ENCODE measurements around the gene OCA2. TPM values are rescaled to one million over a fixed set of nuclear protein-coding genes. Genes with fewer than 3 reads are reported as not detected.

Gene OCA2
- total and polyA plus RNA-seq, 2 of the 13 experiments (the other 11 are each of a cell fraction or from before 2014, with no cell fraction given): 0.02 to 0.05 TPM

DNA sequence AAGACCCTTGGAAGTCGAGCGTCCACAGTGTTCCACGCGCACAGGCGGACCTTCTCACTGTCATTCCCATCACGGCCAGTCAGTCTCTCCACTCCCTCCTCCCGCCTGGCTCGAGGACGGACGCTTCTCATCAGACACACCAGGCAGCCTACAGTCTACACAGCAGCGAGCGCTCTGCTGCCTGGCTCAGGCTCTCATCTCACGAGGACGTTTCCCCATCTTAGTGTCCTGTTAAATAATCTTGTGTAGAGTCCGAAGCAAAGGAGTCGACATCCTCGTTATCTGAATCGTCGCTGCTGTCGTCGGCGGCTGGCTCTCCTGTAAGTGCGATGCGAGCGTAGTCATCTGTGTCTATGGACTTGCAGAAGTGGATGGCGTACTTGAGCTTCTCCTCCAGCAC lies 12.4 kb upstream of the OCA2 start:
- Histone ChIP-seq H3K9ac (ENCODE audit: insufficient read depth, low read depth, low read length) (no peak overlapping the region), H3K4me1 (ENCODE audit: insufficient read depth, low read length) (peaks cover 3% of the 10 kb centered on the region; the same call in 1 of the 2 replicates), H3K36me3 (replicated peaks in 1 of 2; ENCODE audit: control insufficient read depth in 1 of 2, insufficient read depth in 2 of 2, low read length in 2 of 2) (peaks cover 16 to 45% of the 10 kb centered on the region in 2 experiments; a peak in 4 of 5 replicates), H3K27me3 (ENCODE audit: control insufficient read depth in 1 of 2, insufficient read depth in 2 of 2, low read length in 2 of 2) (peaks cover 2 to 12% of the 10 kb centered on the region in 2 experiments; a peak in 4 of 5 replicates), H4K20me1 (ENCODE audit: insufficient read depth, low read length) (no peaks in the 10 kb centered on the region), H3K79me2 (ENCODE audit: insufficient read depth, low read length) (no peaks in the 10 kb centered on the region), H3K27ac (ENCODE audit: extremely low read length, insufficient read depth, low read length) (no peak overlapping the region), H2AFZ (ENCODE audit: low read length) (no peak overlapping the region), H3K4me3 (replicated peaks in 1 of 3; ENCODE audit: insufficient read depth in 1 of 3, low read depth in 2 of 3, low read length in 3 of 3) (no peak overlapping the region), H3K4me2 (ENCODE audit: low read depth, low read length) (no peak overlapping the region), H3K9me3 (ENCODE audit: low read length) (no peaks in the 10 kb centered on the region)
- DNase-seq (ENCODE audit: low spot score): no peak
- 98% methylated on average over 26 of the region's 26 CpGs for WGBS (ENCODE audit: low lambda C conversion rate)
- ChIA-PET POLR2A (no interaction called here), CTCF (ENCODE audit: low intra/inter-chr PET ratio, low total read pairs) (no interaction called here)
- ATAC-seq: no peak
- no TSS peak for BruUV-seq (replicated peaks)
- no peak for FAIRE-seq
- in situ Hi-C loops (cut with HindIII; ENCODE audit: extremely low pct_ligation_motif_present, low pct_unique_long_range_greater_than_20kb): no loop called here
- intact Hi-C loops (cut with micrococcal nuclease; ENCODE audit: unreplicated experiment): no loop called here
- no peak for TF ChIP-seq ZNF333 (CRISPR knock-in tag; IDR thresholded peaks at IDR 0.05; ENCODE audit: borderline replicate concordance)

DNA sequence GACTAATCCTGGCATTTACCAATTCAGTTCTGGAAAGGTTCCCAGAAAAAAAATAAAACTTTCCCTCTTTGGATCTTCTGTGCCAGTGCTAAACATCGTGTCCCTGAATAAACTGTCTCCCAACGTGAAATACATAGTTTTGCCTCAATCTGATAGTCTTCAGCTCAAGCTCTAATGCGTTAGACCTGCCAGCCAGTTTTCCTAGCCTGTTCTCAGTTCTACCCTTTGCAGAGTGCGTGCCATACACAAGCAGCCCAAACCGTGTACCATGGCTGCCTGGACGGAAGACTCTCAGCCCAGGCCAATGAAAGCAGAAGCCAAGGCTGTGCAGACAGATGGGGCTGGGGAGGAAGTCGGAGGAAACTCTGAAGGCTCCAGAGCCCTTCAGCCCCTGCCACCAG lies 11.4 kb upstream of the OCA2 start:
- H3K27me3 ChIP-seq (ENCODE audit: control insufficient read depth in 1 of 2, insufficient read depth in 2 of 2, low read length in 2 of 2): peaks cover 6 to 23% of the 10 kb centered on the region in 2 experiments
- intact Hi-C loops (cut with micrococcal nuclease; ENCODE audit: unreplicated experiment): no loop called here
- in situ Hi-C loops (cut with HindIII; ENCODE audit: extremely low pct_ligation_motif_present, low pct_unique_long_range_greater_than_20kb): no loop called here
- H3K4me1 ChIP-seq (ENCODE audit: insufficient read depth, low read length): peaks cover 12% of the 10 kb centered on the region
- no peaks in the 10 kb centered on the region for H3K9me3 ChIP-seq (ENCODE audit: low read length)
- FAIRE-seq (no peak), DNase-seq (ENCODE audit: low spot score) (no peak), ATAC-seq (no peak)
- no peak overlapping the region for H3K4me3 ChIP-seq (replicated peaks in 1 of 3; ENCODE audit: insufficient read depth in 1 of 3, low read depth in 2 of 3, low read length in 3 of 3)
- ChIA-PET POLR2A (no interaction called here), CTCF (ENCODE audit: low intra/inter-chr PET ratio, low total read pairs) (no interaction called here)
- BruUV-seq (replicated peaks): no TSS peak
- no peak overlapping the region for H2AFZ ChIP-seq (ENCODE audit: low read length)
- no peak overlapping the region for H3K4me2 ChIP-seq (ENCODE audit: low read depth, low read length)
- no peaks in the 10 kb centered on the region for H4K20me1 ChIP-seq (ENCODE audit: insufficient read depth, low read length)
- no peak overlapping the region for H3K9ac ChIP-seq (ENCODE audit: insufficient read depth, low read depth, low read length)
- WGBS (ENCODE audit: low lambda C conversion rate): 93% methylated on average over 4 of the region's 7 CpGs
- no peak overlapping the region for H3K27ac ChIP-seq (ENCODE audit: extremely low read length, insufficient read depth, low read length)
- peaks cover 15 to 38% of the 10 kb centered on the region in 2 experiments; a peak in 4 of 5 replicates for H3K36me3 ChIP-seq (replicated peaks in 1 of 2; ENCODE audit: control insufficient read depth in 1 of 2, insufficient read depth in 2 of 2, low read length in 2 of 2)
- no peaks in the 10 kb centered on the region for H3K79me2 ChIP-seq (ENCODE audit: insufficient read depth, low read length)
- no peak for TF ChIP-seq MBD4 (IDR thresholded peaks at IDR 0.05; ENCODE audit: borderline replicate concordance, low read length)
- no peak for TF ChIP-seq MTA3 (CRISPR knock-in tag; IDR thresholded peaks at IDR 0.05)
- TF ChIP-seq, protein P1, sequence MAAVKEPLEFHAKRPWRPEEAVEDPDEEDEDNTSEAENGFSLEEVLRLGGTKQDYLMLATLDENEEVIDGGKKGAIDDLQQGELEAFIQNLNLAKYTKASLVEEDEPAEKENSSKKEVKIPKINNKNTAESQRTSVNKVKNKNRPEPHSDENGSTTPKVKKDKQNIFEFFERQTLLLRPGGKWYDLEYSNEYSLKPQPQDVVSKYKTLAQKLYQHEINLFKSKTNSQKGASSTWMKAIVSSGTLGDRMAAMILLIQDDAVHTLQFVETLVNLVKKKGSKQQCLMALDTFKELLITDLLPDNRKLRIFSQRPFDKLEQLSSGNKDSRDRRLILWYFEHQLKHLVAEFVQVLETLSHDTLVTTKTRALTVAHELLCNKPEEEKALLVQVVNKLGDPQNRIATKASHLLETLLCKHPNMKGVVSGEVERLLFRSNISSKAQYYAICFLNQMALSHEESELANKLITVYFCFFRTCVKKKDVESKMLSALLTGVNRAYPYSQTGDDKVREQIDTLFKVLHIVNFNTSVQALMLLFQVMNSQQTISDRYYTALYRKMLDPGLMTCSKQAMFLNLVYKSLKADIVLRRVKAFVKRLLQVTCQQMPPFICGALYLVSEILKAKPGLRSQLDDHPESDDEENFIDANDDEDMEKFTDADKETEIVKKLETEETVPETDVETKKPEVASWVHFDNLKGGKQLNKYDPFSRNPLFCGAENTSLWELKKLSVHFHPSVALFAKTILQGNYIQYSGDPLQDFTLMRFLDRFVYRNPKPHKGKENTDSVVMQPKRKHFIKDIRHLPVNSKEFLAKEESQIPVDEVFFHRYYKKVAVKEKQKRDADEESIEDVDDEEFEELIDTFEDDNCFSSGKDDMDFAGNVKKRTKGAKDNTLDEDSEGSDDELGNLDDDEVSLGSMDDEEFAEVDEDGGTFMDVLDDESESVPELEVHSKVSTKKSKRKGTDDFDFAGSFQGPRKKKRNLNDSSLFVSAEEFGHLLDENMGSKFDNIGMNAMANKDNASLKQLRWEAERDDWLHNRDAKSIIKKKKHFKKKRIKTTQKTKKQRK (IDR thresholded peaks at IDR 0.05; ENCODE audit: low read length): no peak
- TF ChIP-seq RORA (CRISPR knock-in tag; IDR thresholded peaks at IDR 0.05): no peak
- TF ChIP-seq ZNF253 (CRISPR knock-in tag; IDR thresholded peaks at IDR 0.05; ENCODE audit: borderline replicate concordance): no peak
- no peak for TF ChIP-seq ZZZ3 (CRISPR knock-in tag; IDR thresholded peaks at IDR 0.05; ENCODE audit: borderline replicate concordance)
- TF ChIP-seq ZNF326 (CRISPR knock-in tag; IDR thresholded peaks at IDR 0.05; ENCODE audit: borderline replicate concordance): no peak
- no peak for TF ChIP-seq MAFF (IDR thresholded peaks at IDR 0.05; ENCODE audit: low read depth, low read length)
- no peak for TF ChIP-seq ZNF383 (CRISPR knock-in tag; IDR thresholded peaks at IDR 0.05; ENCODE audit: borderline replicate concordance)
- TF ChIP-seq SIN3B (IDR thresholded peaks at IDR 0.05; ENCODE audit: low read length): no peak
- TF ChIP-seq ARID2 (CRISPR knock-in tag; IDR thresholded peaks at IDR 0.05; ENCODE audit: borderline replicate concordance): no peak
- TF ChIP-seq ZNF629 (CRISPR knock-in tag; conservative IDR thresholded peaks at IDR 0.05): no peak
- TF ChIP-seq ZMYM3 (CRISPR knock-in tag; IDR thresholded peaks at IDR 0.05): no peak
- TF ChIP-seq, protein P2, sequence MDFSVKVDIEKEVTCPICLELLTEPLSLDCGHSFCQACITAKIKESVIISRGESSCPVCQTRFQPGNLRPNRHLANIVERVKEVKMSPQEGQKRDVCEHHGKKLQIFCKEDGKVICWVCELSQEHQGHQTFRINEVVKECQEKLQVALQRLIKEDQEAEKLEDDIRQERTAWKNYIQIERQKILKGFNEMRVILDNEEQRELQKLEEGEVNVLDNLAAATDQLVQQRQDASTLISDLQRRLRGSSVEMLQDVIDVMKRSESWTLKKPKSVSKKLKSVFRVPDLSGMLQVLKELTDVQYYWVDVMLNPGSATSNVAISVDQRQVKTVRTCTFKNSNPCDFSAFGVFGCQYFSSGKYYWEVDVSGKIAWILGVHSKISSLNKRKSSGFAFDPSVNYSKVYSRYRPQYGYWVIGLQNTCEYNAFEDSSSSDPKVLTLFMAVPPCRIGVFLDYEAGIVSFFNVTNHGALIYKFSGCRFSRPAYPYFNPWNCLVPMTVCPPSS (IDR thresholded peaks at IDR 0.05): no peak
- TF ChIP-seq ZNF766 (CRISPR knock-in tag; IDR thresholded peaks at IDR 0.05; ENCODE audit: borderline replicate concordance): no peak

Measured in HepG2 (cell line).